Measurements from ENCODE around the gene ADARB1.

ADARB1 gene

GRCh38 chr21:45161038-45161945 lies 86.9 kb downstream of the ADARB1 start:
- TF ChIP-seq CTCF (IDR thresholded peaks at IDR 0.05), result no peak

GRCh38 chr21:45162115-45162514 lies 87.7 kb downstream of the ADARB1 start:
- no peak for TF ChIP-seq CTCF (IDR thresholded peaks at IDR 0.05)

- no peak for TF ChIP-seq CTCF (IDR thresholded peaks at IDR 0.05)
These were observed 88.4 kb downstream of the ADARB1 start for GRCh38 chr21:45162809-45163208.

GRCh38 chr21:45163413-45164123 lies 89.2 kb downstream of the ADARB1 start:
- TF ChIP-seq CTCF (IDR thresholded peaks at IDR 0.05), result no peak

- TF ChIP-seq CTCF (IDR thresholded peaks at IDR 0.05), result no peak
These were observed 89.7 kb downstream of the ADARB1 start for GRCh38 chr21:45164124-45164511.

- no peak for TF ChIP-seq CTCF (IDR thresholded peaks at IDR 0.05)
These were observed 90.5 kb downstream of the ADARB1 start for GRCh38 chr21:45164838-45165237.

GRCh38 chr21:45166931-45167330 lies 92.6 kb downstream of the ADARB1 start:
- no peak for TF ChIP-seq CTCF (IDR thresholded peaks at IDR 0.05)

Measured in LNCAP (cell line).